ENCODE results near the gene P2RX7.
"Not testable (repeated sequence)": the region's sequence is repeated elsewhere in the genome, so short reads cannot be mapped to it uniquely, and the experiment has no call there.

- TF ChIP-seq CTCF (conservative IDR thresholded peaks at IDR 0.05; ENCODE audit: low read depth, low read length): peak; percentile 87
- not testable (repeated sequence) for TF ChIP-seq EZH2 (IDR thresholded peaks at IDR 0.05; ENCODE audit: borderline replicate concordance, low read depth, low read length, poor library complexity, severe bottlenecking)
Measured at GRCh38 chr12:121229826-121230537, 97.3 kb downstream of the P2RX7 start.

All from A673 (cell line).